Bronchial epithelial cell (primary cell): ENCODE data around the gene MRGPRD. TPM values are rescaled to one million over a fixed set of nuclear protein-coding genes. Genes with fewer than 3 reads are reported as not detected.

Source experiments
- DNase-seq: peaks from one replicate; pipeline ENCODE4 v3.0.0-alpha.2; 2010; ENCODE audit warnings: low read depth
- FAIRE-seq: peaks from 2 replicates; lab custom pipeline; 2011; peaks lifted over from hg19 to GRCh38; lab: Jason Lieb, UNC
- H3K27me3 ChIP-seq: 2 replicates; pipeline ENCODE4 v1.5.1; 2011; ENCODE audit warnings: low read length; ENCODE audit not compliant: control insufficient read depth, insufficient read depth
- H3K36me3 ChIP-seq: 2 replicates; pipeline ENCODE4 v1.5.1; 2011; ENCODE audit warnings: low read length; ENCODE audit not compliant: control insufficient read depth, insufficient read depth
- H3K4me3 ChIP-seq: 2 replicates; pipeline ENCODE4 v1.5.1; 2011; ENCODE audit warnings: mild to moderate bottlenecking, low read depth, low read length, control low read depth
- total RNA-seq: library from RNA; depleted of rRNA; stranded (reverse); fragments of >200 nt; gene quantifications from 2 replicates; pipeline ENCODE4 v1.2.1, GENCODE V29; 2014
- TF ChIP-seq, protein P1 (sequence below): IDR thresholded peaks from 2 replicates; pipeline ENCODE4 v1.5.1; 2011; ENCODE audit warnings: mild to moderate bottlenecking, moderate library complexity, low read length, control low read depth, inconsistent platforms; ENCODE audit not compliant: insufficient read depth, severe bottlenecking

MRGPRD gene
- total RNA-seq, 1 donor from 2014 or later: not detected

DNA sequence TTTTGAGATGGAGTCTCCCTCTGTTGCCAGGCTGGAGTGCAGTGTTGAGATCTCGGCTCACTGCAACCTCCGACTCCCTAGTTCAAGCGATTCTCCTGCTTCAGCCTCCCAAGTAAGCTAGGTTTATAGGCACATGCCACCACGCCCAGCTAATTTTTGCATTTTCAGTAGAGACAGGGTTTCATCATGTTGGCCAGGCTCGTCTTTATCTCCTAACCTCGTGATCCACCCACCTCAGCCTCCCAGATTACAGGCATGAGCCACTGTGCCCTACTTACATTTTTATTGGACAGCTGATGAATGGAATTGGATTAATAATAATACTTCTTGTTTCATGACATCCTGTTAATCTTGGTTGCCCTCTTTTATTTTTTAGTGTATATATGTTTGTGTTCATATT lies 3.0 kb upstream of the MRGPRD start:
- Histone ChIP-seq H3K27me3 (peaks cover under 1% of the 10 kb centered on the region), H3K36me3 (no peaks in the 10 kb centered on the region), H3K4me3 (no peak overlapping the region)
- TF ChIP-seq, protein P1, sequence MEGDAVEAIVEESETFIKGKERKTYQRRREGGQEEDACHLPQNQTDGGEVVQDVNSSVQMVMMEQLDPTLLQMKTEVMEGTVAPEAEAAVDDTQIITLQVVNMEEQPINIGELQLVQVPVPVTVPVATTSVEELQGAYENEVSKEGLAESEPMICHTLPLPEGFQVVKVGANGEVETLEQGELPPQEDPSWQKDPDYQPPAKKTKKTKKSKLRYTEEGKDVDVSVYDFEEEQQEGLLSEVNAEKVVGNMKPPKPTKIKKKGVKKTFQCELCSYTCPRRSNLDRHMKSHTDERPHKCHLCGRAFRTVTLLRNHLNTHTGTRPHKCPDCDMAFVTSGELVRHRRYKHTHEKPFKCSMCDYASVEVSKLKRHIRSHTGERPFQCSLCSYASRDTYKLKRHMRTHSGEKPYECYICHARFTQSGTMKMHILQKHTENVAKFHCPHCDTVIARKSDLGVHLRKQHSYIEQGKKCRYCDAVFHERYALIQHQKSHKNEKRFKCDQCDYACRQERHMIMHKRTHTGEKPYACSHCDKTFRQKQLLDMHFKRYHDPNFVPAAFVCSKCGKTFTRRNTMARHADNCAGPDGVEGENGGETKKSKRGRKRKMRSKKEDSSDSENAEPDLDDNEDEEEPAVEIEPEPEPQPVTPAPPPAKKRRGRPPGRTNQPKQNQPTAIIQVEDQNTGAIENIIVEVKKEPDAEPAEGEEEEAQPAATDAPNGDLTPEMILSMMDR: no peak
- DNase-seq (no peak), FAIRE-seq (no peak)

GRCh38 chr11:68982134-68982533 lies 1.3 kb upstream of the MRGPRD start:
- no peaks in the 10 kb centered on the region for H3K36me3 ChIP-seq
- no peak for DNase-seq
- H3K27me3 ChIP-seq: peaks cover 6% of the 10 kb centered on the region
- TF ChIP-seq, protein P1: no peak
- FAIRE-seq: no peak
- no peak overlapping the region for H3K4me3 ChIP-seq

DNA sequence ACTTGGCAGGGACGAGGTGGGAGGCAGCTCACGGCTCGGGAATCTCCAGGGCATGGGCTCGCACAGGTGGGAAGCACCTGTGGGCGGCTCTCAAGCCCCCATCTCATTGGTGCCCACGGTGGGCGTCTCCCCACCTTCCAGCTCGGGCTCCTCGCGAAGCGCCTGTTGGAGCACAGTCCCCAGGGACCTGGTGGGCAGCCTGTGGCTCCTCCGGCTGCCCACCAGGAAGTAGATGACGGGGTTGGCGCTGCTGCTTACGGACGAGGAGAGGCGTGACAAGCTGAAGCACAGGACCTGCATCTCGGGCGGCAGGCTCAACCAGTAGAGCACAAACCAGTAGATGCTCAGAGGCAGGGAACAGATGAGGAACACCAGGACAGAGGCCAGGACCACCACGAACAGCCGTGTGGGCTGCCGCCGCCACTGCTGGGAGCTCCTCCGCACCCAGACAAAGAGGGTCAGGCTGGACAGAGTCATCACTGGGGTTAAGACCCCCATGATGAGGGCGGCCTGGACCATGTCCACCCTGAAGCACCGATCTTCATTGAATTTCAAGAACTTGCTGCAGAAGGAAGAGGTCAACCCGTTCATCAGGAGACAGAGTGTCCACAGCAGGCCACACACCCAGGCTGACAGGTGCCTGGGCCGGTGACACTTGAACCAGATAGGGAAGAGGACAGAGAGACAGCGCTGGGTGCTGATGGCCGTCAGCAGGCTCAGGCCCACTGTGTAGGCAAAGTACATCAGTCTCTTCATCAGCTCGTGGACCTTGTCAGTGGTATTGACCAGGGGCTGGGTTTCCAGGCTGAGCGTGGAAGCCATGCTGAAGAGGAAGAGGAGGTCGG lies 633 bp downstream of the MRGPRD start:
- TF ChIP-seq, protein P1: no peak
- no peak overlapping the region for H3K4me3 ChIP-seq
- FAIRE-seq: no peak
- DNase-seq: no peak
- no peaks in the 10 kb centered on the region for H3K36me3 ChIP-seq
- H3K27me3 ChIP-seq: peaks cover 6% of the 10 kb centered on the region

GRCh38 chr11:68978931-68979594 lies 1.7 kb downstream of the MRGPRD start:
- TF ChIP-seq, protein P1: no peak
- DNase-seq: no peak
- no peaks in the 10 kb centered on the region for H3K36me3 ChIP-seq
- H3K27me3 ChIP-seq: peaks cover 6% of the 10 kb centered on the region
- no peak overlapping the region for H3K4me3 ChIP-seq
- peak; percentile 50 for FAIRE-seq

DNA sequence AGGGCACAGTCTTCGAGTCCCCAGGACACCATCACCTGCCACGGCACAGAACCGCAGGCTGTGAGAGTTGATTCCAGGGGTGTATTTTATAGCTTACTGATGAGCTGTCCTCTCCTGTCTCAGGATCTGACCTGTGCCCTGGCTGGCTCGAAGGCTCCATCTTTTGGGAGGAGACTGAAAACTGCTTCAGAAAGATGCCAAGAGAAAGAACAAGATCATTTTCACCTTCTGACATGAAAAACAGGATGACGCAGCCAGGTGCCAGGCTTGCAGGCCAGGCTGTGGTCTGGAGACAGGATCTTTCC lies 2.2 kb downstream of the MRGPRD start:
- TF ChIP-seq, protein P1: no peak
- Histone ChIP-seq H3K27me3 (peaks cover 6% of the 10 kb centered on the region), H3K36me3 (no peaks in the 10 kb centered on the region), H3K4me3 (no peak overlapping the region)
- FAIRE-seq: no peak
- no peak for DNase-seq
